NK-92 (cell line): Measurements from ENCODE around the gene CTSD.

ENCODE experiments used
- DNase-seq: peaks from one replicate; lab custom pipeline; 2025; ENCODE audit not compliant: unreplicated experiment; lab: John Stamatoyannopoulos, UW

Gene CTSD

DNA sequence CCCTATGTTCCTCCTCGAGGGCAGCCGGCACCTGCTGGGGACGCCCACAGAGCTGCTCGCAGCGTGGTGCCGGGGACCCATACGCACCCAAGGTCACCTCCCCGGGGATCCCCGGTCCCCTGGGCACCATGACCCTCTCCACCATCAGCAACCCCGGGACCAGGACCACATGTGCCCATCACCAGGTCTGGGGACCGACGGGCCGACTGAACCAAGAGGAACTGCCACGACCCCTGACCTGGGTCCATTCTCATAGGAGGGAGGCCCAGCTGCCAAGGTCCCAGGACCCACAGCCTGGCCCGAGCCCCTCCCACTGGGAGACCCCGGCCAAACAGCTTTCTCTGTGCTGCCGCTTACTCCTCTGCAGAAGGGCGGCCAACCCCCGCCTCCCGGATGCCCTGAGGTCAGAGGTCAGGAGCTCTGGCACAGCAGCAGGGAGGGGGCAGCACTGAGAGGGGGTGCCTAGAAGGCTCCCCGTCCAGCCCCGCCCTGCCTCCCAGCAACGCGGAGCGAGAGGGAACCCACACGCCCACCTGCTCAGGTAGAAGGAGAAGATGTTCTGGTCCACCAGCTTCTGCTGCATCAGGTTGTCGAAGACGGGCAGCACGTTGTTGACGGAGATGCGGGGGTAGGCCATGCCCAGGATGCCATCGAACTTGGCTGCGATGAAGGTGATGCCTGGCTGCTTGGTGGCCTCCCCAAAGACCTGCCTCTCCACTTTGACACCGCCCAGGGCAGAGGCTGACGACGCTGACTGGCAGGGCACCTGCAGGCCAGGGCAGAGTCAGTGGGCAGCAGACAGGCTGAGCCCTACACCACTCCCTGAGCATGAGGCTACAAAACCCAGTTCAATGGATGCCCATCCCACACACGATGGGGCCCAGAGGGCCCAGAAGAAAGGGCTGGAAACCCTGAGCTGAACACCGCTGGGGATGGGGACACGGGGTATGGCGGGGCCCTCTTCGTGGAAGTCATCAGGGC is 6.6 kb downstream of the CTSD start:
- DNase-seq = no peak

DNA sequence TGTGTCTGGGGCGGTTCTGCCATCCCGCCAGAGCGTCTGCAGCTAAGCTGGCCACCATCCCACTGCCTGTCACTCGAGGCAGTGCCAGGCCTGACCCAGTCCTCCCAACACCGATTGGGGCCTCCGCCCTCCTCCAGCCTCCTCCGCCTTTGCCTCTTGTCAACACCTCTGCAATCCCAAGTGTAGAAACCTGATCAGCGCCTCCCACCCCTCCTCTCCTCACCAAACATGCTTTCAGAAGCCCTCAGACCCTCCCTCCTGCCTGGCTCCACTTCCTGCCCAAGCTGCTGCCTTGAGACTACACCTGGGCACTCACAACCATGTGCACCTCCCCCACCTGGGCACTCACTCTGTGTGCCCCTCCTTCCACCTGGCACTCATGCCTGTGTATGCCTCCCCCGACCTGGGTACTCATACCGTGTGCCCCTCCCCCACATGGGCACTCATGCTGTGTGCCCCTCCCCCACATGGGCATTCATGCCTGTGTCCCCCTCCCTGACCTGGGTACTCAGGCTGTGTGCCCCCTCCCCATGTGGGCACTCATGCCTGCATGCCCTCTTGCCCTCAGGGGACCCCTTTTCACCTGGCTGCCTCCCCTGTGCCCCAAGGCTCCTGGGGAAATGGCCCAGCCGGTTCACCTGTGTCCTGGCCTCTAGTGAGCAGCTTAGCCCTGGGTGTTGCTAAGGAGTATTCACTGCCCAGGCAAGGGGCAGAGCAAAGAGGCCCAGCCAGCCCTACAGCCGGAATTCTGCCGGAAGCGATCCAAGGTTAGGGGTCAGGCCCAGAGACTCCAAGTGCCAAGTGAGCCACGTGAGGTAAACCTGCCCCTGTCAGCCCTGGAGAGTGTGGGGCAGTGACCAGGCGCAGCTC is 7.8 kb downstream of the CTSD start:
- DNase-seq = no peak

DNA sequence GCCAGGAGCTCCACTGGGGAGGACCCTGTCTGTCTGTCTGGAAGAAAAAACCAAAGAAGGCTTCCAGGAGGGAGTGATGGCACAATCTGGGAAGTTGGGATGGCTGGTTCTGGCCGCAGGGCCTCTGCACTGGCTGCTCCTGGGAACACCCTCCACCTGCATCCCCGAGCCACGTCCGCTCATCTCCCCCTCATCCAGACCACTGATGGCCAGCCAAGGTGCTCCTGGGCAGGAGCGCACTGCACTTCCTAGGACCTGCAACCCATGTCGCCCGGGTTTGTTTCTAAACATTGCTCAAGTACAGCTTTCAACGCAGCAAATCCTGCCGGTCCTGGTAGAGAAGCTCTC is 8.4 kb downstream of the CTSD start:
- DNase-seq = no peak

DNA sequence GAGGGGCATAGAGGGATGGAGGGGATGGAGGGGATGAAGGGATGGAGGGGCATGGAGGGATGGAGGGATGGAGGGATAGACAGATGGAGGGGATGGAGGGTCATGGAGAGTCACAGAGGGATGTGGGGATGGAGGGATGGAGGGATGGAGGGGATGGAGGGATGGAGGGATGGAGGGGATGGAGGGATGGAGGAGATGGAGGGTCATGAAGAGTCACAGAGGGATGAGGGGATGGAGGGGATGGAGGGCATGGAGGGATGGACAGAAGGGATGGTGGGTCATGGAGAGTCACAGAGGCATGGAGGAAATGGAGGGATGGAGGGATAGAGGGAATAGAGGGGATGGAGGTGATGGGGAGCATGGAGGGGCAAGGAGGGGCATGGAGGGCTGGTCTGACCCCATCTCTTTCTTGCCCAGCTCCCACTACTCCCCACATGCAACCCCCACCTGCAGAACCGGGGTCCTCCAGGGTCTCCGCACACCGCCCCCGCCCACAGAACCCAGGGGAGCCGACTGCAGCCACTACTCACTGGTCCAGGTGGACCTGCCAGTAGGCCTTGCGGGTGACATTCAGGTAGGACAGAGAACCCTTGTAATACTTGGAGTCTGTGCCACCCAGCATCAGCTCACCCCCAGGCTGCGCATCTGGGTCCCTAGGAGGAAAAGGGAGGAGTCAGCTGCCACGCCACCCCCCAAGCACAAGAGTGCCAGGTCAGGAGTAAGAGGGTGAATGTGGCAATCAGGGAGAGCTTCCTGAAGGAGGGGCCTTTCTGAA is 9.2 kb downstream of the CTSD start:
- no peak for DNase-seq

DNA sequence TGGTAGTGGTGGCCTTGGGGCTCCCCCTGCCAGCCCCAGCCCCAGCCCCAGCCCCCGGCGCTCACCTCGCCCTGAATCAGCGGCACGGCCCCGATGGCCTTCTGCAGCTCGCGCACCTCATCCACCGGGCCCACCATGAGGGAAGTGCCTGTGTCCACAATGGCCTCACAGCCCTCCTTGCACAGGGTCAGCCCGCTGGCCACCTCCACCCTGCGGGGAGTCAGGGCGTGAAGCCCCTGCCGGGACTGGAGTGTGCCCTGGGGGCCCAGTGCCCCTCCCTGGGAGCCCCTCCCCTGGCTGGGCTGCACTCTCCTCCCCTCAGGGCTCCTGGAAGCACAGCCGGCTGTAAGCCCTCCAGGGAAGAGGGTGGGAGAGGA is 9.8 kb downstream of the CTSD start:
- DNase-seq = no peak

DNA sequence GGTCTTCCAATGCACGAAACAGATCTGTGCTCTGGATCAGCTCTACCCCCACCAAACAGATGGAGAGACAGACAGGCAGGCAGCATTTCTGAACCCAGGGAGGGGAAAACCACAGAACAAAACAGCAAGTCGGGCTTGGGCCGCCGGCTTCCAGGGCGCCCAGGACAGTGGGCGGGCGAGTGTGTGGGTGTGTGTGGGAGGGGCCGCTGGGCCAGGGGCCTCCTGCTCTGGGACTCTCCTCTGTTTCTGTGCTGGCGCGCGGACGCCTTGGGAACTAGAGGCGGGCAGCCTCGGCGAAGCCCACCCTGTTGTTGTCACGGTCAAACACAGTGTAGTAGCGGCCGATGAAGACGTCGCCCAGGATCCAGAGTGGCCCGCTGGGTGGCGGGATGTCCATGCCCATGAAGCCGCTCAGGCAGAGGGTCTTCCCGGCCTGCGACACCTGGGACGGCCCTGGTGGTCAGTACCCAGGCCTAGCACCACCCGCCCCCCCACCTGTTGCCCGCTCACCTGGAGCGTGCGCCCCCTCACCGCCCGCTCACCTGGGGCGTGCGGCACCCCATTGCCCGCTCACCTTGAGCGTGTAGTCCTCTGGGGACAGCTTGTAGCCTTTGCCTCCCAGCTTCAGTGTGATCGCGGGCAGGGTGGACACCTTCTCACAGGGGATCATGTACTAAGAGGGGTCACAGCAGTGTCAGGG is 10.3 kb downstream of the CTSD start:
- DNase-seq = no peak

DNA sequence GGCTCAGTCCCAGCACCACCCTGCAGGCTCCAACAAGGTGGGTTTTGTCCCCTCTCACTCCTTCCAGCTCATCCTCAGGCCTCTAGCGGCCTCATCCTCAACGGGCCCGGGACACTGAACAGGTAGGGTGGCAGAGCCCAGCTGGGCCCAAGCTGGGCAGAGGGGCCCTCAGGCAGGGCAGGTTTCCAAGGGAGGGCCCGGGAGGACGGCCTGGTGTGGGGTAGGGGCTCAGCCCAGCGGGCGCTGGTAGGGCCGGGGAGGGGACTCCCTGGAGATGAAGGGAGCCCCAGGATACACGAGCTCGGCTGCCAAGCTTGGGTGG is 10.9 kb downstream of the CTSD start:
- DNase-seq = no peak

DNA sequence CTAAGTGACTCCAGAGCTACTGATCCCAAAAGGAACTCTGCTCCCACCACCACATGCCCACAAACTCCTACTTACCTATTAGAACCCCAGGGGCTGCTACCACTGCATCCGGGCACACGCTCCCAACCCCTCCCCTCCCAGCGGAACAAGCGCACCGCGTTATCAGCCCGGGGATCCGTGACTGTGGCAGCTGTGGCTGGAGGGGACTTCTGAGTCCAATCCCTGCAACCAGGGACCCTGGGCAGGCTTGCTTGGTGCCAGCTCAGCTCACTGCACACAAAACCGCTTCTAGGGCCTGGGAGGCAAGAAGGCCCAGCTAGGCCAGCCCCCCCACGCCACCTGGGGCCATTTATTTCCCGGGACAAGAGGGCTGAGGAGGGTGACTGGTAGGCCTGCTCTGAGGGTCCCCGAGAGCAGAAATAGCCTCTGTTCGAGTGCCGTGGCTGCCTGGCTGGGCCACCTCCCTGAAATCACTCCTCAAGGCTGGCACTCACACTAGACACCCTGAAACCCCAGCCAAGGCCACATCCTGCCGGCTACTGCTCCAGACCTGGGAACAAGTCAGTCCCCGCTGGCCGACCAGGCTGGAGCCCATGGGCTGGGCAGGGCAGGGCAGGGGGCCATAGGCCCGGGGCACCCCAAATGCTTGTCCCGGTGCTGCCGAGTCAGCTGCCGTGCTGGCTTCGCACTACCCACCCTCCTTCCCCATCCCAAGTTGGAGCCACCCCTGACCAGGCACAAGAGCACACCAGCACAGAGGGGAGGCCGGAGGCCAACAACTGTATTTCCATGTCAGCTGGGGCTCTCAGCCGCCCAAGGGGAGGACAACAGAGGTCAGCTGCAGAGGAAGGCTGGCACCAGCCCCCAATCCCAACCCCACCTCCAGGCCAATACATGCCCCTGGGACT is 11.5 kb downstream of the CTSD start:
- DNase-seq = no peak

DNA sequence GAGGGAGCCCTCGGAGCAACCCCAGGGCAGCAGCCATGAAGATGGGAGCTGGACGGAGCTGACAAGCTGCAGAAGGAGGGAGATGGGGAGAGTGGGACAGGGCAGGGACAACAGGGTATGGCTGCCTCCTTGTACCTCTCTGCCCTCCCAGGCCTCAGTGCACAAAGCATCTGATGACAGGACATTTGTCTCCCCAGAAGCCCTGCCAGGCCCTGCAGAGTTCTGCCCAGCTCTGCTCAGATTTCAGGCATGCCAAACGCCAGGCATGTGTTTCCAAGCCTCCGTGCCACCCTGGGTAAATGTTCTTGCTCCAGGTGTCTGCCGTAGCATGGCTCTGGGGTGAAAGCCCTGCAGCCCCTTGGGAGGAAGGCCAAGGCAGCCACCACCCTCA is 12.2 kb downstream of the CTSD start:
- DNase-seq = no peak

DNA sequence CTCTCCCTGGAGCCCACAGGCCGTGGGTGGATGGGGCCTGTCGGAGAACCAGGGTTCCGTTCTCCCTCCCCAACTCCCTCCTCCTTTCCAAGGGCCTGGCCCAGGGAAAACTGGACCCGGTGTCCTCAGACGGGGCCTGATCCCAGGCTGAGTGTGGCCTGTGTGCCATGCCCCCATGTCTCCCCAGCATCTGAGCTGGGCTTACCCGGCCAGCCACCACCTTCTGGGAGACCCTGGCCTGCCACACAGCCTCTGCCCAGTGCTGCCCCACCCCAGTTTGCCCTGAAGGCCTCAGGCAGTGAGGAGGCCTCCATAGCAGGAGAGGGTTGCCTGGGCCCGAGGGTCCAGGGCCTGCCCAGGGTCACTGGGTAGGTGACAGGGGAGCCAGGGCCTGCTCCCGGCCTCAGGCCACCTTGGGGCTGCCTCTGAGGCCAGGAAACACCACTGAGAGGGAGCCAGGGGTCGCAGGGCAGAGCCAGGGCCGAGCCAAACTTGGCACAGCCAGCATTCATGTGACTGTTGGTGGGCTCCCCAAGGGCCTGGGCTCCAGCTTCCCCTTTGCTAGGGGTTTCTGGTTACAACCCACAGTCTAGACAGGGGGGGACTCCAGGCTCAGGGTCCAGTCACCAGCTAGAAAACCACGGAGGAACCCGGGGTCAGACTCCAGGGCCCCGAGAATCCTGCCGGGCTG is 12.7 kb downstream of the CTSD start:
- no peak for DNase-seq

DNA sequence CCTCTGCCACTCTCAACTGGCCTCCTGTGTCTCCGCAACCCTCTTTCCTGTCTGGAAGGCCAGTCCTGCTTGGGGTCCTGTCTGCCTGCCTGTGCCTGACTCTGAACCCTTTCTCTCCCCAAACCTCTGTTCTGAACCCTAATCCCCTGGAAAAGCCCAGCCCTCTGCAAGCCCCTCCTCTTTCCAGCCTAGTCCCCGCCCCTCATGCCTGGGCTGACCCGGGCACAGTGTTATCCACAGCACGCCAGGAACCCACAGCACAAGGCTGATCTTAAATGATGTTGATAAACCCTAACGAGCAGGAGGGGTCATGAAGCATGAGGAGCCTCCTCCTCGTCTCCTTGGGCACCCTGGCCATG is 13.3 kb downstream of the CTSD start, which contains the start of gene IFITM10:
IFITM10 (minus strand) TSS at position 115 of the 359 bp plus-strand sequence. CDS start 153 bp downstream, outside the sequence.
- DNase-seq = no peak

DNA sequence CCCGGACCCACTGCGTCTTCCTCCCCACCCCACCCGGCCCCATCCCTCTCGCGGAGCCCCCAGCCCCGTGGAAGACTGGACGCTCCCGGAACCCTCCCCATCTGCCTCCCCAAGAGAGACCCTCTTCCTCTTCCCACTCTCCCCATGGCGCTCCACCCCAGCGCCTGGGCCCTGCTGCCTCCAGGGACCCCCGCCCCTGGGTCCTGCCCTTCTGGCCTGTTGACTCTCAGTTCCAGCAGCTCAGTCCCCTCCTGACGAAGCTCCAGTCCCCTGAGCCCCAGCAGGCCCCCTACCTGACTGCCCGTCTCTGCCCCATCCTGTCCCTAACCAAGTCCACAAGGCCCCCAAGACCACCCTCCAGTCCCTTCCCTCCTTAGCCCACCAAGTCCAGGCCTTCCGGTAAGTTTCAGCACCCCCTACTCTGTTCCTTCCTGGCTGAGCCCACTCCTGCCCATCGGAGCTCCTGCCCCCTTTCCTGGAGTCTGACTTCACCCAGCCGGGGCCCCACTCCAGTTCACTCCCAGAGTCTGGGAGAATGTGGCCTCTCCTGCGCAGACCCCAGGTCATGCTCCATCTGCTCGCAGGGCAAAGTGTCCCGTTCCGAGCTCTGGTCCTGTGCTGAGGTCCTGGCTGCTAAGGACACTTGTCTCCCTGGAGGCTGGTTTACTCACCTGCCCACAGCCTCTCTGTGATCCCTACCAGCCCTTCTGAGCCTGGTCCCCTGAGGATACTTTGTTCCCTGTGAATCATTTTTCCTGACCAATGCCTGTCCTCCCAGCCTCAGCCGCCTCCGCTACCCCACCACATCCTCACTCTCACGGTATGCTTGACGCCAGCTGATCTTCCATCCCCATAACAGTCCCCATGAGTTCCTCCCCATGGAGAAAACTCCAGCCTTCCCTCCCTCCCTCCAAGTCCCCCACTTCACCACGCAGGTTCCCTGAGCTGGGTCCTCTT is 14.1 kb downstream of the CTSD start:
- DNase-seq = no peak

DNA sequence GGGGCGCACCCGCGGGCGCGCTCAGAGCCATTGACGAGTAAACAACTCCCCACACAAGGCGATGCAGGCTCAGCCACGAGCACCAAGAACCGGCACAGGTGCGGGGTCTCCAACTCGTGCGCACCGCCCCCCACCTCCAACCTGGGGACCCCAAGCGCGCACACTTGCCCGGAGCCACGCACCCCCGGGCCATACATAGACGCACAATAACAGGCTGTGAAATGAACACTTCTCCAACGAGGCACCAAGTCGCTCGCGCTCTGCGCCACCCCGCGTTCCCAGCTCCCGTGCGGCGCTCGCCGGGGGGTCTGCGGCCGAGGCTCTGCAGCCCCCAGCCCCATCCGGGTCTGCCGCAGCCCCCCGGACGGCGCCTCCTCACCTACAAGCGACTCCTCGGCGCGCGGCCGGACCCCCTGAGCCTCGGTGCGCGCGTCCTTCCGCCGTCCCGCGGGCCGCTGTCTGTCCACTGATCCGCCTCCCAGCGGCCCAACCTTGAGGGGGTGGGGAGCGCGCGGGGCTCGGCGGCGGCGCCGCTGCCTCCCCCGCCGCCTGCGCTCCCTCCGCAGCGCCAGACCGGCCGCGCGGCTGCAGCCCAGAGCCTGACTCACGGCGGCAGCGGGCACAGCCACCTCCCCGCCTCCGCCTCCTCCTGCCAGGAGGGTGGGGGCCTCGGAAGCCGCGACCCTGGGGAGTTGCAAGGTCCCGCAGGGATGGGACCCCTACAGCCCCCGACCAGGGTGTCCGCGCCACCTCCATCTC is 14.9 kb downstream of the CTSD start:
- DNase-seq = no peak

DNA sequence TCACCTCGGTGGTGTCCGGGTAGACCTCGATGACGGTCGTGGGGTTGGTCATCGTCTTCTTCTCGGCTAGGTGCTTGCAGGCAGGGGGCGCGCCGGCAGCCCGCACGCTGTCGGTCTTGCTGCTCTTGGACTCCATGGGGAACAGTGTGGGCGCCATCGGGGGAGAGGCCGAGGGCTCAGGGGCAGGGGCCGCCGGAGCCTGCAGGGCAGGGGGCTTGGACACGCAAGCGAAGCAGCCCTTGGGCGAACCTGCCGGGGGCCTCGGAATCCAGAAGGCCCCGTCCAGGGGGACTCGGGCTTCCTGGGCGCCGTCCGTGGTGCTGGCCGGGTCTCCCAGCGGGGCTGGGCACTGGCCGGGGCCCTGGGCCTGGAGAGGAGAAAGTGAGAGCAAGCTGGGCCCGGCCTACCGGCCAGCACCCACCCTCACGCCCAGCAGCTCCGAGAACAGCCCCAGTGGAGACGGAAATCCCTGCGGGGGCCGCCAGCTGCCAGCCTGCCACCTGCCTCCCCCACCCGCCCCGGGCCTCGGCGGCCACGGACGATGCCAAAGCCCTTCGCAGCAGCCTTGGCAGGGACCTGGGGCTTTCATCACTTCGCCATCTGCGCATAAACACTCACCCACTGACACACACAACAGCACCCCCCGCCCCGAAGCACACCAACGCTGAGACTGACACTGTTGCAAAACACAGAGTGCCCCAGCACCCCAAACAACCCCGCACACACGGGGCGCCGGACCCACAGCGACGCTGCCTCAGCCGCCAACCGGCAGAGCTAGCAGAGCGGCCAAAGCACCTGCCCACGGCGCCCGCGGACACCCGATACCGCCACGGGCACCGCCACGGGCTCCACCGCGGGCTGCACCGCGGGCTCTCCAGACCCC is 15.7 kb downstream of the CTSD start:
- DNase-seq = no peak

DNA sequence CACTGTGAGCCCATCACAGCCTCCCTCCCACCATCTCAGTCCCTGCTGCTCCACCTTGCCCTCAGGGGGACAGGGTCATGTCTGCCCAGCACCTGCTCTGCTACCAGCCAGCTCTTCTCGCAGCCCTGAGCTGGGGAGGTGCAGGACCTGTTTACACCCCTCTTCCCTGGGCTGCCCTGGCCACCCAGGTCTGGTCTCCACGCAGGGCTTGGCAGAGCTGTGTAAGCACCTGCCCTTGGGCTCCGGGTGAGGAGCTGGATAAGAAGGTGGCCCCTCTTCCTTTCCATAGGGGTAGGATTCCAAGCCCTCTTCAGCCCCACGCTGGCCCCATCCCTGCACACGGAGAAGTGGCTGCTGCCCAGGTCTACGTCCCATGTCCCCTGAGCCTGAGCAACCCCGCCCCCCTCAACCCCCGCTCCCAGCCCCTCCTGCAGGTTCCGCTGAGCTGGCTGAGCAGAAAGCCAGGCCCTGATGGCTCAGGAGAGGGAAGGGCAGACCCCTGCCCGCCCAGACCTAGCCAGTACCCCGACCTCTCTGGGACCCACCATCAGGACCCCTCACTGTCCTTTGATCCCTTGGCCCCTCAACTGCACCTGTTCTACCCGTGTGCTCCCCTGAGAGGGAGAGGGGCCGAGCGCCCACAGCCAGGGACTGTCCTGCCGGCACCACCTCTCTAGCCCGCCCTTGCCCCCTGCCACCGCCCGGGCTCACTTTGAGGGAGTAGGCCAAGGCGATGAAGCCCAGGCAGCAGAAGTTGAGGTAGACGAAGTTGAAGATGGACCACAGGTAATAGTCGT is 16.6 kb downstream of the CTSD start:
- no peak for DNase-seq

DNA sequence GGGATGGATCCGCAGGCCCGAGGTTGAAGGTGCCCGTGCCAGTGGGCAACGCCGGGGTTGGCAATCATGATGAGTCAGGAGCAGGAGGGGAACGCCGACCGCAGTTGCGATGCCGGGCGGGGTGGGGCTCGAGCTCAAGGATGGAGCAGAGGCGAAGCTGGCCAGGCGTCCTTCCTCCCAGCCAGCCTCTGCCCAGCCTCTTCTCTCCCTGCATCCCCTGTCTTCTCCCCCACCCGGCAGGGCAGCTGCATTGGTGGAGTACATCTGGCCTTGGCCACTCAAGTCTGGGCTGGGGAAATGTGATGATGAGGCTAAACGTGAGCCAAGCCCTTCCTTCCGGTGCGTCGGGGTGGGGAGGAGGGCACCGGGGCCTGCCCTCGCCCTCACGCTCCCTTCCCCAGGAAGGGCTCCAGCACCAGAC is 17.2 kb downstream of the CTSD start:
- no peak for DNase-seq
